Measurements from ENCODE around the gene MAGI2. TPM values are rescaled to one million over a fixed set of nuclear protein-coding genes. Genes with fewer than 3 reads are reported as not detected.

Gene MAGI2
- total RNA-seq, 1 experiment from 2014 or later: 0.07 TPM

- Mint-ChIP-seq H3K4me3 (ENCODE audit: unreplicated experiment) (no peak overlapping the region), H3K36me3 (ENCODE audit: insufficient read depth, unreplicated experiment) (no peaks in the 10 kb centered on the region), H3K27me3 (ENCODE audit: insufficient read depth, unreplicated experiment) (peaks cover 26% of the 10 kb centered on the region), H3K27ac (ENCODE audit: low read depth, unreplicated experiment) (no peak overlapping the region), H3K4me1 (ENCODE audit: insufficient read depth, unreplicated experiment) (no peaks in the 10 kb centered on the region), H3K9me3 (ENCODE audit: unreplicated experiment) (no peaks in the 10 kb centered on the region)
- intact Hi-C loops (cut with micrococcal nuclease): no loop called here
- CTCF ChIA-PET: no interaction called here
- POLR2A ChIA-PET: no interaction called here
- DNase-seq (ENCODE audit: unreplicated experiment): no peak
- no peak for TF ChIP-seq CTCF (IDR thresholded peaks at IDR 0.05; ENCODE audit: unreplicated experiment)
- no TSS peak for BruUV-seq (replicated peaks)
Measured at GRCh38 chr7:78261302-78261701, 1192.2 kb downstream of the MAGI2 start.

GRCh38 chr7:78260826-78261225 lies 1192.6 kb downstream of the MAGI2 start:
- BruUV-seq (replicated peaks): no TSS peak
- no peak for TF ChIP-seq CTCF (IDR thresholded peaks at IDR 0.05; ENCODE audit: unreplicated experiment)
- H3K9me3 Mint-ChIP-seq (ENCODE audit: unreplicated experiment): no peaks in the 10 kb centered on the region
- POLR2A ChIA-PET: no interaction called here
- CTCF ChIA-PET: no interaction called here
- H3K4me1 Mint-ChIP-seq (ENCODE audit: insufficient read depth, unreplicated experiment): no peaks in the 10 kb centered on the region
- no peak overlapping the region for H3K27ac Mint-ChIP-seq (ENCODE audit: low read depth, unreplicated experiment)
- no peaks in the 10 kb centered on the region for H3K36me3 Mint-ChIP-seq (ENCODE audit: insufficient read depth, unreplicated experiment)
- no peak overlapping the region for H3K4me3 Mint-ChIP-seq (ENCODE audit: unreplicated experiment)
- H3K27me3 Mint-ChIP-seq (ENCODE audit: insufficient read depth, unreplicated experiment): peaks cover 26% of the 10 kb centered on the region
- intact Hi-C loops (cut with micrococcal nuclease): no loop called here
- no peak for DNase-seq (ENCODE audit: unreplicated experiment)

- TF ChIP-seq CTCF (IDR thresholded peaks at IDR 0.05; ENCODE audit: unreplicated experiment): no peak
- intact Hi-C loops (cut with micrococcal nuclease): no loop called here
- H3K36me3 Mint-ChIP-seq (ENCODE audit: insufficient read depth, unreplicated experiment): no peaks in the 10 kb centered on the region
- H3K27ac Mint-ChIP-seq (ENCODE audit: low read depth, unreplicated experiment): no peak overlapping the region
- H3K4me1 Mint-ChIP-seq (ENCODE audit: insufficient read depth, unreplicated experiment): no peaks in the 10 kb centered on the region
- no peak overlapping the region for H3K4me3 Mint-ChIP-seq (ENCODE audit: unreplicated experiment)
- POLR2A ChIA-PET: no interaction called here
- CTCF ChIA-PET: no interaction called here
- no peaks in the 10 kb centered on the region for H3K9me3 Mint-ChIP-seq (ENCODE audit: unreplicated experiment)
- H3K27me3 Mint-ChIP-seq (ENCODE audit: insufficient read depth, unreplicated experiment): peaks cover 10% of the 10 kb centered on the region
- no TSS peak for BruUV-seq (replicated peaks)
- DNase-seq (ENCODE audit: unreplicated experiment): no peak
Measured at GRCh38 chr7:78254726-78255055, 1198.8 kb downstream of the MAGI2 start.

GRCh38 chr7:78253850-78254725 lies 1199.4 kb downstream of the MAGI2 start:
- no peaks in the 10 kb centered on the region for H3K4me1 Mint-ChIP-seq (ENCODE audit: insufficient read depth, unreplicated experiment)
- H3K9me3 Mint-ChIP-seq (ENCODE audit: unreplicated experiment): no peaks in the 10 kb centered on the region
- no peak overlapping the region for H3K4me3 Mint-ChIP-seq (ENCODE audit: unreplicated experiment)
- no peak for TF ChIP-seq CTCF (IDR thresholded peaks at IDR 0.05; ENCODE audit: unreplicated experiment)
- intact Hi-C loops (cut with micrococcal nuclease): no loop called here
- no TSS peak for BruUV-seq (replicated peaks)
- no peaks in the 10 kb centered on the region for H3K36me3 Mint-ChIP-seq (ENCODE audit: insufficient read depth, unreplicated experiment)
- H3K27me3 Mint-ChIP-seq (ENCODE audit: insufficient read depth, unreplicated experiment): peaks cover 10% of the 10 kb centered on the region
- ChIA-PET CTCF (no interaction called here), POLR2A (no interaction called here)
- H3K27ac Mint-ChIP-seq (ENCODE audit: low read depth, unreplicated experiment): no peak overlapping the region
- no peak for DNase-seq (ENCODE audit: unreplicated experiment)

Measured in MCF 10A (cell line).